ENCODE results near the gene TRABD2B. TPM values are rescaled to one million over a fixed set of nuclear protein-coding genes. Genes with fewer than 3 reads are reported as not detected.

Gene TRABD2B
- total and polyA plus RNA-seq, 3 experiments from 2014 or later, result not detected

DNA sequence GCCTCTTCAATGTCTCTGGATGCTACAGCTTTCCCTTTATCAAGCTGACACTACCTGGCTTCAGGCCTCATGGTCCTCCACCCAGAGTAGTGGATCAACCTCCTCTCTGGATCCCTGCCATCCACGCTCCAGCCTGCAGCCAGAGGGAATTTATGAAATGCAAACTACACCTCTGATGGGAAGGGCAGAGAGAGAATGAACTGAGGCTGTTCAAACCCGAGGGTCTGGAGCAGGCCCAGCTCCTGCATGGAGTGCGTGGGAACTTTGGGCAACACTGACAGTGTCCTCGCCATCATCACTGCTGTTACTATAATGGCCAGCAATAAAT is 157.8 kb downstream of the TRABD2B start:
- no peaks in the 10 kb centered on the region for H3K4me1 Mint-ChIP-seq
- H3K27me3 Mint-ChIP-seq, result peaks cover 16 to 17% of the 10 kb centered on the region in 2 donors
- no peak for DNase-seq
- no peak overlapping the region for H3K4me3 Mint-ChIP-seq
- no peak overlapping the region for H3K27ac ChIP-seq (ENCODE audit: low read depth, low read length)
- no peak overlapping the region for H3K27ac Mint-ChIP-seq
- no peaks in the 10 kb centered on the region for H3K27me3 ChIP-seq (ENCODE audit: insufficient read depth, low read length, poor library complexity, severe bottlenecking)
- H3K9me3 ChIP-seq (ENCODE audit: low read length), result no peaks in the 10 kb centered on the region
- no peak overlapping the region for H3K4me3 ChIP-seq (ENCODE audit: low read length)
- peaks cover 0 to 14% (median 5%) of the 10 kb centered on the region in 5 donors for H3K9me3 Mint-ChIP-seq
- H3K4me1 ChIP-seq (ENCODE audit: insufficient read depth, low read length), result no peaks in the 10 kb centered on the region
- ChIA-PET CTCF (no interaction called here), POLR2A (no interaction called here)
- H3K36me3 ChIP-seq (ENCODE audit: insufficient read depth, low read length), result no peaks in the 10 kb centered on the region
- H3K36me3 Mint-ChIP-seq, result no peaks in the 10 kb centered on the region

DNA sequence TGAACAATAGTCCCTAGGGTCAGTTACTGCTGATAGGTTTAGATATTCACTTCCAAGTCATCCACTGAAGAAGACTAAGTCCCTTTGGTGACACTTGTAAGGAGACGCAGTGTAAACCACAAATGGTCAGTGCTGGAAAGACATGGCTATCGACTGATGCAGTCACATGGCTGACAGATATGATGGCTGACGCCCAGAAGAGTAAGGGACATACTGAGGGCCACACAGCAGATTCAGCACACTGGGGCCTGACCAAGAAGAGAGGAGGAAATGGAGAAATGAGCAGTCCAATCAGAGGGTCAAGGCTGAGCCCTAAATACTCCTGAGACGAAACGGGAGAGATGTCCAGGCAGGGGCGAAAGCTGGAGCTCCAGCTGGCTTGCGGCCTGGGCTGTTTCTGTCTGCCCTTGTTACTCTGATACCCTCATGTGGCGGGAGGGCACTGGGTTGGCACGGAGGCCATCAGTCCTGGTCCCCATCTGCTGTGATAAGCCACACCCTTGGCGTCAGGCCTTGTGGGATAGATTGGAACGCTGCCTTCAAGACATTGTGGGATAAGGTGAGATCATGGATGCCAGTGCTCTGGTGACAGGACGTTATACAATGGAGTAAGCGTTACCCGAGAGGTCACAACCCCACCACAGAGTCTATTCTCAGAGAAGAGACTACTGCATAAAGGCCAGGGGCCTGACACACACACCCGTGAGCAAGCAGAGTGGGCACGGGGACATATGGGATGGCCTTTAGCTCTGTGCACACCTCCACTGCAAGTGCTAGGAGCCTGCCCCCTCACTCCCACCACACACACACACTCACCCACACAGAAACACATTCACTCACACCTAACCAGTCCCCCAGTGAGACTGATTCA is 158.4 kb downstream of the TRABD2B start:
- no peaks in the 10 kb centered on the region for H3K9me3 ChIP-seq (ENCODE audit: low read length)
- ChIA-PET POLR2A (no interaction called here), CTCF (no interaction called here)
- H3K27me3 ChIP-seq (ENCODE audit: insufficient read depth, low read length, poor library complexity, severe bottlenecking), result no peaks in the 10 kb centered on the region
- no peak for DNase-seq
- Mint-ChIP-seq H3K4me1 (no peaks in the 10 kb centered on the region), H3K27ac (no peak overlapping the region), H3K36me3 (no peaks in the 10 kb centered on the region), H3K9me3 (peaks cover 0 to 14% (median 5%) of the 10 kb centered on the region in 5 donors), H3K4me3 (no peak overlapping the region), H3K27me3 (peaks cover 13 to 15% of the 10 kb centered on the region in 2 donors)
- no peak overlapping the region for H3K27ac ChIP-seq (ENCODE audit: low read depth, low read length)
- no peak overlapping the region for H3K4me3 ChIP-seq (ENCODE audit: low read length)
- no peaks in the 10 kb centered on the region for H3K4me1 ChIP-seq (ENCODE audit: insufficient read depth, low read length)
- H3K36me3 ChIP-seq (ENCODE audit: insufficient read depth, low read length), result no peaks in the 10 kb centered on the region

DNA sequence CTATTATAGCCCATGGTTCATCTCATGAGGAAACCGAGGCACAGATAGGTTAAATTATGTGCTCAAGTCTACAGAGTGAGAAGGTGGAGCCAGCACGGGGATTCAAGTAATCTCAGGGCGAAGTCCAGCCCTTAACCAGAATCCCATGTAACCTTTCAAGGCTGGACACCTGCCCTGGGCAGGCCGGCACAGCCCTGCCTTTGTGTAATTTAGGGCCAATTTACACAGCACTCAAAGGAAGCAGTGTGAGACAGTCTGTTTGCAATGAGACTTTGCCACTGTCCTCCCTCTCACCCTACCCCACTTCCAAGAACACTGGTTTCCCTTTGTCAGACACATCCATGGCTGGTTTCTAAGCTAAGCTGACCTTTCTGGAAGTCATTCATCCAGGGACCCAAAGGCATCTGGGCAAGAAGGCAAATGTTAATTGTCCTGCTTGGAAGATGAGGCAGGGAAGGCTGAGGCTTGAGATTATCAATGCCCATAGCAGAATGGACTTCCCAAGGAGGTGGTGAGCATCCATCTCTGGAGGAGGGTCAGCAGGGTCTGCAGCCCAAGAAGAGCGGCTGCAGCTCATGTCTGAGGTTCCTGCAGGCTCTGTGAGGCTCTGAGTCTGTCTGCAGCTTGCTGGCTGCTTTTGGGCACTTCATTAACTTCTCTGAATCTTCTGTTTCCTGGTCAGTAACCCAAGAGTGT is 159.2 kb downstream of the TRABD2B start:
- peaks cover 0 to 14% (median 5%) of the 10 kb centered on the region in 5 donors for H3K9me3 Mint-ChIP-seq
- no peak for DNase-seq
- no peaks in the 10 kb centered on the region for H3K4me1 ChIP-seq (ENCODE audit: insufficient read depth, low read length)
- H3K36me3 ChIP-seq (ENCODE audit: insufficient read depth, low read length), result no peaks in the 10 kb centered on the region
- POLR2A ChIA-PET, result no interaction called here
- no peaks in the 10 kb centered on the region for H3K36me3 Mint-ChIP-seq
- no peak overlapping the region for H3K4me3 ChIP-seq (ENCODE audit: low read length)
- CTCF ChIA-PET, result no interaction called here
- H3K4me1 Mint-ChIP-seq, result no peaks in the 10 kb centered on the region
- no peaks in the 10 kb centered on the region for H3K9me3 ChIP-seq (ENCODE audit: low read length)
- H3K27me3 Mint-ChIP-seq, result peaks cover 7 to 10% of the 10 kb centered on the region in 2 donors
- H3K27me3 ChIP-seq (ENCODE audit: insufficient read depth, low read length, poor library complexity, severe bottlenecking), result no peaks in the 10 kb centered on the region
- H3K4me3 Mint-ChIP-seq, result no peak overlapping the region
- no peak overlapping the region for H3K27ac ChIP-seq (ENCODE audit: low read depth, low read length)
- no peak overlapping the region for H3K27ac Mint-ChIP-seq

DNA sequence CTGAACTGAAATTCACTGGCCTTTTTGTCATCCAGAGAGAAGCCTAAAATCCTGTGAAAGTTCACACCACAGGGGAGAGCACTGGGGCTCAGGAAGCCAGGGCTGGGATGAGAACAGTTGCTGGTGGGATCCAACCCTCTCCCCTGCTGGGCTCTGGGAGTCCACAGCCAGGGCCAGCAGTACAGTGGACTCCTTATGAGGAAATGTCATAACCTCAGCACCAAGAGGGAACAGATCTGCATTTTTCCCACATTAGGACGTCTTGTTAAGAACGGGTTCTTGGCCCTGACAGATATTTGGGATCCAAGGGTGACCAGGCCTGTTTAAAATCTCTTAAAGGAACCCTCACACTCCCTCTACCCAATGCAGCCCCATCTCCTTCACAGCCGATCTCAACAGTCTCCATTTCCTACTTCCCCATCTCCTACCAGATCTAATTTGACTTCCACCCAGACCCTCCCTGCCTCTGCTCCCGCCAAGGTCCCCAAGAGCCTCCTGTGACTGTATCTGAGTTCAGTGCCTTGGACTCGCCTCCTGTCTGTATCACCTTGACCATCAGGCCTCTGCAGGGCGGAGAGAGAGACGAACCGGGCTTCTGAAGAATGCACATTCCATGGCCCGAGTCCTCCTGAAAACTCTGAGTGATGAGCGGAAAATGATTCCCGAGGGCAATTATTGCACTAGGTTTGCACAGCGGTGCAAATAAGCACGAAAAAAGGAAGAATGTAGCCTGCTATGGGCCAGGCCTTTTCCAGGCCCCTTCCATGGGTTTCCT is 159.9 kb downstream of the TRABD2B start:
- POLR2A ChIA-PET, result no interaction called here
- DNase-seq, result no peak
- no peaks in the 10 kb centered on the region for H3K36me3 ChIP-seq (ENCODE audit: insufficient read depth, low read length)
- Mint-ChIP-seq H3K9me3 (peaks cover 0 to 14% (median 5%) of the 10 kb centered on the region in 5 donors), H3K4me1 (no peaks in the 10 kb centered on the region), H3K36me3 (no peaks in the 10 kb centered on the region), H3K27me3 (peaks cover 1 to 12% of the 10 kb centered on the region in 2 donors), H3K4me3 (no peak overlapping the region), H3K27ac (no peak overlapping the region)
- H3K9me3 ChIP-seq (ENCODE audit: low read length), result no peaks in the 10 kb centered on the region
- CTCF ChIA-PET, result no interaction called here
- H3K27ac ChIP-seq (ENCODE audit: low read depth, low read length), result no peak overlapping the region
- no peaks in the 10 kb centered on the region for H3K27me3 ChIP-seq (ENCODE audit: insufficient read depth, low read length, poor library complexity, severe bottlenecking)
- H3K4me1 ChIP-seq (ENCODE audit: insufficient read depth, low read length), result no peaks in the 10 kb centered on the region
- H3K4me3 ChIP-seq (ENCODE audit: low read length), result no peak overlapping the region

DNA sequence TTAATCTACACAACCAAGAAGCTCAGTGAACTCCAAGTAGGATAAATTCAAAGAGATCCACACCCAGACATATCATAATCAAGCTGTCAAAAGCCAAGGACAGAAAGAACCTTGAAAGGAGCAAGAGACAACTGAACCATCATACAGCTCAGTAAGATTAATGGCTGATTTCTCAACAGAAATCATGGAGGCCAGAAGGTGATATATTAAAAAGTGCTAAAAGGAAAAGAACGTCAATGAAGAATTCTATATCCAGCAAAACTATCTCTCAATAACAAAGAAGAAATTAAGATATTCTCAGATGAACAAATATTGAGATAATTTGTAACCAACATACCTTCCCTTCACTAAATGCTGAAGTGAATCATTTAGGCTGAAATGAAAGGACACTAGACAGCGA is 161.8 kb downstream of the TRABD2B start:
- Mint-ChIP-seq H3K27me3 (peaks cover 3 to 8% of the 10 kb centered on the region in 2 donors), H3K4me1 (no peaks in the 10 kb centered on the region), H3K9me3 (peaks cover 0 to 14% (median 5%) of the 10 kb centered on the region in 5 donors), H3K27ac (no peak overlapping the region), H3K4me3 (no peak overlapping the region), H3K36me3 (no peaks in the 10 kb centered on the region)
- no peaks in the 10 kb centered on the region for H3K27me3 ChIP-seq (ENCODE audit: insufficient read depth, low read length, poor library complexity, severe bottlenecking)
- no peaks in the 10 kb centered on the region for H3K9me3 ChIP-seq (ENCODE audit: low read length)
- H3K36me3 ChIP-seq (ENCODE audit: insufficient read depth, low read length), result no peaks in the 10 kb centered on the region
- H3K4me1 ChIP-seq (ENCODE audit: insufficient read depth, low read length), result no peaks in the 10 kb centered on the region
- DNase-seq, result no peak
- H3K27ac ChIP-seq (ENCODE audit: low read depth, low read length), result no peak overlapping the region
- no peak overlapping the region for H3K4me3 ChIP-seq (ENCODE audit: low read length)
- CTCF ChIA-PET, result no interaction called here
- POLR2A ChIA-PET, result no interaction called here

DNA sequence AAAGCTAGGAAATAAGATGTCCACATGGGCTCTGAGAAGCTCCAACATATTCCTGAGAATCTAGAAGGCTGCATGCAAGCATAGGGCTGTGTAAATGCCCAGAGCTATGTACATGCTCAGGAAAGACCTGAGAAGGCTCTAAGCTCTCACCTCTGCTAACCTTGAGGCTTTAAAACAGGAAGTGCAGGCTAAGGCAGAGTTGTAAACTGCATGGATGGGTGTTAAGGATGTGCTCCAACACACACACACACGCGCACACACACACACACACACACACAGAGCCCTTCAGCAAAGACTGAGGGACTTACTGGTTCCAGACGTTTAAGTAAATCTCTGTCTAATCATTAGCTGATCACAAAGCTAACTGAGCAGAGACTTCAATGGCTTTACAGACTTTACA is 162.9 kb downstream of the TRABD2B start:
- Mint-ChIP-seq H3K4me3 (no peak overlapping the region), H3K27me3 (peaks cover 7 to 9% of the 10 kb centered on the region in 2 donors), H3K36me3 (no peaks in the 10 kb centered on the region), H3K9me3 (peaks cover 0 to 14% (median 5%) of the 10 kb centered on the region in 5 donors), H3K4me1 (no peaks in the 10 kb centered on the region), H3K27ac (no peak overlapping the region)
- Histone ChIP-seq H3K9me3 (ENCODE audit: low read length) (no peaks in the 10 kb centered on the region), H3K36me3 (ENCODE audit: insufficient read depth, low read length) (no peaks in the 10 kb centered on the region), H3K4me1 (ENCODE audit: insufficient read depth, low read length) (no peaks in the 10 kb centered on the region), H3K4me3 (ENCODE audit: low read length) (no peak overlapping the region), H3K27me3 (ENCODE audit: insufficient read depth, low read length, poor library complexity, severe bottlenecking) (no peaks in the 10 kb centered on the region), H3K27ac (ENCODE audit: low read depth, low read length) (no peak overlapping the region)
- DNase-seq, result no peak
- ChIA-PET CTCF (no interaction called here), POLR2A (no interaction called here)

DNA sequence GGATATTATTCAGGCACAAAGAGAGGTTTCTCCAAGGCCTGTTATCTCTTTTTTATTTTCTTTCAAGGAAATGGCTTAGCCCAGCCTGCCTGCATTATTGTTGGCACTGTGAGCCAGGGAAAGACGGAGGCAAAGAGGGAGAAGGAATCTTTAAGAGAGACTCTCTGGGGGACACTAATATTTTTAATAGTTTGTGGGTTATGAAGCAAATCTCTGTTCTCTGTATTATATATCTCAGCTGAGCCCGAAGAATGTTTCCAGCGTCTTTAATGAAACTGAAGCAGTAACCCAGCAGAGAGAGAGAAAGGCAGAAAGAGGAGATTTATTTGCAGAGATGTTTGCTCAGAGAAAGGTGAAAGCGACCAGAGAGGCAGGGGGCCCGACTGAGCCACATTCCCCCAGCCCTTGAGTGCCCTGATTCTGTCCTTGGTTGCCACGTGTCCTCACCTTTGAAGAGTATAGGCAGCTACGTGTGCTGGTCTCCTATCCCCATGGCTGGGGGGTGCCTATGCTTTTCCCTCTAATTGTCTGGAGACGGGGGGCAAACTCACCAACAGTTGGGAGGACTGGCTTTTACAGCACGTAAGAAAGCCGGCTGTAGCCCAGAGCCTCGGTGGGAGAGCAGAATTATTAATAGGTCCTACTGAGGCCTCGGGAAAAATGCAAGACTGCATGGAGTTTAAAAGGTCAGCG is 166.4 kb downstream of the TRABD2B start:
- Histone ChIP-seq H3K4me1 (ENCODE audit: insufficient read depth, low read length) (no peaks in the 10 kb centered on the region), H3K36me3 (ENCODE audit: insufficient read depth, low read length) (no peaks in the 10 kb centered on the region), H3K27me3 (ENCODE audit: insufficient read depth, low read length, poor library complexity, severe bottlenecking) (no peaks in the 10 kb centered on the region), H3K9me3 (ENCODE audit: low read length) (no peaks in the 10 kb centered on the region), H3K4me3 (ENCODE audit: low read length) (no peak overlapping the region), H3K27ac (ENCODE audit: low read depth, low read length) (no peak overlapping the region)
- Mint-ChIP-seq H3K9me3 (peaks cover 0 to 14% (median 5%) of the 10 kb centered on the region in 5 donors), H3K4me3 (no peak overlapping the region), H3K27ac (peak overlapping the region in 1 of 8 donors; percentile 77), H3K4me1 (no peaks in the 10 kb centered on the region), H3K27me3 (peaks cover 5 to 10% of the 10 kb centered on the region in 2 donors), H3K36me3 (no peaks in the 10 kb centered on the region)
- DNase-seq, result no peak
- ChIA-PET POLR2A (no interaction called here), CTCF (no interaction called here)

Measured in CD8-positive, alpha-beta memory T cell (primary cell).